ENCODE results near the gene ABCG1.

Gene ABCG1

DNA sequence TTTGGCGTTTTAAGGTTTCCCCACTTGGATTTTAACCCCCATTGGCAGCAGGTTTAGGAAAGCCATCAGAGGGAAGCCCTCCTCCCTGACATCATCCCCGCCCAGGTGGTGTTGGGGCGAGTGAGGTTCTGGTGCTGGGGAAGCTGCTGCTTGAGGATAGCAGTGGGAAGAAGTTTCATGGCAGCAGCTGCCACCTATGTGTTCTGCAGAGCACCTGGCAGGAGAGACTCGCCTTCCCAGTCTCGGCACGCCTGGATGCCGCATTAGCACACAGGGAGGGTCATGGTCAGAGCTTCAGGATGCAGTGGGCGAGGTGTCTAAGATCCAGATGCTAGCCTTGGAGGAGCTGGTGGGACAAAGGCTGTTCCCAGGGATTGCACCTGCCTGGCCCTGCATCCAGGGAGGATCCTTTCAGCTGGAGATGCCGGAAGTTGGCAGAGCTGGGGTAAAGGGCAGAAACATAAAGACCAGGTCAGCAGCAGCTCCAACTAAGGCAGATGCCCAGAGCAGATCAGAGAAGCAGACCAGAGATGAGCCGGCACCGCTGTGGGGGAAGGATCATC lies 33.9 kb downstream of the ABCG1 start:
- no peak for DNase-seq

DNA sequence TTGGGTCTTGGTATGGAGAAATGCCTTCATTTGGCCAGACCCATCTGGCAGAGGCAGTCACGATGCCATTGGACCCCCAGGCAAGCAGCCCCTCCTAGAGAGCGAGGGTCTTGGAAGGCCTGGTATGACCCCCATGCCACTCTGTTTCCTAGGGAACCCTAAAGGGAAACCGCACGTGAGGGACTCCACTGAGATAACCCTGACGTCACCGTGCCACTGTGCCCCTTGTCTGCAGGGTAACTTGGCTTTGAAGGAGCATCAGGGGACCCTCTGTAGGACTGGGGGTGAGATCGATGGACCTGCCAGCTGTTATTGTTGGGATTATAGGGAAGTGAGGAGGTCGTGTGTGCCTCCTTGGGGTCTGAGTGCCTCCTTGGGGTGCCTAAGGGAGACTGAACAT lies 34.5 kb downstream of the ABCG1 start:
- no peak for DNase-seq

DNA sequence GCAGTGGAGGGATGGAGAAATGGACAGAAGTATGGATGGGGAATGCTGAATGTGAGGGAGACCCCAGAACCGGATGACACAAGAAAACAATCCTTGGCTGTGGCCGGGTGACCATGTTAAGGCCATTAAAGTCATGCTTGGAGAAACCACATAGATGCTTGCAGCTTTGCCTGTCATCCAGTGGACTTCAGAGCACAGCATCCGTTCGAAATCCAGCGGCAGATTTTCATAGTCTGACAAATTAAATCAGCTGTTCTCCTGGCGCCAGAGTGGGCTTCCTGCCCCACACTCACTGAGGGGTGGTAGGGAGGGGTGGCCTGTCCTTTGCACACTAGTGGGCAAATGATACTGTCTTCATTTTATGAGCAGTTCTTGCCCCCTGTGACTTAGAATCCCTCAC lies 35.1 kb downstream of the ABCG1 start:
- DNase-seq: no peak

DNA sequence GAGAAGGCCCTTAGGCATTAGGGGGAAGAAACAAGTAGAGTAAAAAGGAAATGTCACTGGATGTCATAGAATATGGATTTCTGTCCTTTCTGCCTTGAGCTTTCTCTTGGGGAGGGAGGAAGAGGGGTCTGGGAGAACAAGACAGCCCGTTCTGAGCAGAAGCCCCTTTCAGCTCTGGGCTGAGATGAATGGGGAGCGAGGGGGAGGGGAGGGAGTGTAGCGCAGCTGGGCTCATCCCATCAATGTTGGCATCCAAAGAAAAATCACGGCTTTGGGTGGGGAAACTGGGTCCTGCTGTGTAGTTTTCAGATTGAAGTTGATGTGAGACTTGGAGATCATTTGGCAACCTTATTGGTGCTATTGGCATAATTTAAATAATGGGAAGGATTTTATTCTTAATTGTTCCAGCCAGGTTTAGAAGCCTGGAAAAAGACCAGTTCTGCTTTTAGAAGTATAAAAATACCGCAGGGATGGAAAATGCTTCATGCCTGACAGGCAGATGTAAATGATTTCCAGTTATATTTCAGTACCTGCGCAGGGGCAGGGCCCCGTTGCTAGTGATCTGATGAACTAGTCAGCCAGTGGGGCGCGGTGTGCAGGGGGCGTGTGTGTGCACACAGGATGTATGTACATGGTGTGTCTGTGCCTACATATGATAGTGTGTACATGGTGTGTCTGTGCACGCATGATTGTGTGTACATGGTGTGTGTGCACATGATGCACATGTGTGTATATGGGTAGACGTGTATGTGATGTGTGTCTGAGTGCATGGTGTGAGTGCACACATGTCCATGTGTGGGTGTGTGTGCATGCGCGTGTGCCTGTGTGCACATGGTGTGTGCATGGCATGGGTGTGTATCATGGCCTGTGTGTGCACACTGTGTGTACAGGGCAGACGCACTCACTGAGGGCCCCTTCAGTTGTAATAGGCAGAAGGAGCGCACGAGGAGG lies 36.0 kb downstream of the ABCG1 start:
- DNase-seq: no peak

DNA sequence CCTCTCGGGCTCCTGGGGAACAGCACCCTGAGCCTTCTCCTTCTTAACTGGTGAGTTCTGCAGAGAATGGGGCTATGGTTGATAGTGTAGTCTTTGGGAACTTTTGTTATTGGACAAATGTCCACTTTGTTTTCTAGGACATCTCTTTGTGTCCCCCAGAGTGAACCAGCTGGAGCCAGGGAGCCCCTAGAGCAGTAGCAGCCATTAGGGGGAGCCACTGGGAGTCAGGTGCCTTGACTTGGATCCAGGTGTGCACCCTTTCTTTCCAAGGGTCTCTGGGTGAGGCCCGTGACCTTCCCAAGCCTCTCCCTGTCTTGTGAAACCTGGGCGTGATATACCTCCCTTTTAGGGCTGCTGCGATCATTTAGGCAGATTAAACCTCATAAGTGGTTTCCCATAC lies 36.9 kb downstream of the ABCG1 start:
- no peak for DNase-seq

DNA sequence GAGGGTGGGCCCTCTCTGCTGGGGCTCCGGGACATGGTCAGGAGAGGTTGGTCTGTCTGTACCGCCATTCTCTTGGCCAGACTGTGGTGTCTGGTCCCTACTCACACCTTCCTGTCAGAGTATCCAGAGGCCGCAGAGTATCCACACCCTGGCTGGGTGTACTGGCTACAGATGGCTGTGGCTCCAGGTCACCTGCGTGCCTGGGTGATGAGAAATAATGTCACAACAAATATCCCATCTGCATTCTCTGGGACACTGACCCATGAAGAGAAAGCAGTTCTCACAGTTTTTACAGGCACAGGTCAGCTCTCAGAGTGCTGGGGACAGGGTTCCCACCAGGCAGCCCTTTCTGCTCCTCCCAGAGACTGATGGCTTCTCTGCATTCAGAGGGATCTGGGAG lies 37.4 kb downstream of the ABCG1 start:
- no peak for DNase-seq

DNA sequence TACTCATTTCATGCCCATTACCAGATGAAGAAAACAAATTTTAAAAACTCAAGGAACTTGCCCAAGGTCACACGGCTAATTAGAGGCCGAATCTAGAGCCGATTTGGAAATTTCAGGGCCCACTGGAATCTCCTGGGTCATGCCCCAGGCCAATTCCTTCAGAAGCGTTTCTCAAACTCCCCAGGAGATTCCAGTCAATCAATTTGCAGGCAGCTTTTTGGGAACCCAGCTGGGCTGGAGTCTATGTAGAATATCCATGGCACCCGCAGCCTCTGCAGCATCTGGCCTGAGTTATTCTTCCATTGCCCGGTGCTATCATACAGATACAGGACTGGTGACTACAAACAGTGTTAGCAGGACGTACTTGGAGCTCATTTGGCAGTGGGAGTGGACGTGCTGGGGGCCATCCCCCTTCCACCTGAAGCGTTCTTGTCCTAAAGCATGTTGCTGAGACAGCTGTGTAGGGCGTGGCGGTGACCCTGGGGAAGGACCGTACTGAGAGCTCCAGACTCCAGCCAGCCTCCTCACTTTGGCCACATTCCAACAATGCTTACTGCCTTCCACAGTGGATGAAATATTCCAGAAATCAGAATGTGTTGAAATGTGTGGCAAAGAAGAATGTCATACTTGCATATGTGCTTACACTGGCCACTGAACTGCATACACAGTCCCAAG lies 38.3 kb downstream of the ABCG1 start:
- DNase-seq: no peak

DNA sequence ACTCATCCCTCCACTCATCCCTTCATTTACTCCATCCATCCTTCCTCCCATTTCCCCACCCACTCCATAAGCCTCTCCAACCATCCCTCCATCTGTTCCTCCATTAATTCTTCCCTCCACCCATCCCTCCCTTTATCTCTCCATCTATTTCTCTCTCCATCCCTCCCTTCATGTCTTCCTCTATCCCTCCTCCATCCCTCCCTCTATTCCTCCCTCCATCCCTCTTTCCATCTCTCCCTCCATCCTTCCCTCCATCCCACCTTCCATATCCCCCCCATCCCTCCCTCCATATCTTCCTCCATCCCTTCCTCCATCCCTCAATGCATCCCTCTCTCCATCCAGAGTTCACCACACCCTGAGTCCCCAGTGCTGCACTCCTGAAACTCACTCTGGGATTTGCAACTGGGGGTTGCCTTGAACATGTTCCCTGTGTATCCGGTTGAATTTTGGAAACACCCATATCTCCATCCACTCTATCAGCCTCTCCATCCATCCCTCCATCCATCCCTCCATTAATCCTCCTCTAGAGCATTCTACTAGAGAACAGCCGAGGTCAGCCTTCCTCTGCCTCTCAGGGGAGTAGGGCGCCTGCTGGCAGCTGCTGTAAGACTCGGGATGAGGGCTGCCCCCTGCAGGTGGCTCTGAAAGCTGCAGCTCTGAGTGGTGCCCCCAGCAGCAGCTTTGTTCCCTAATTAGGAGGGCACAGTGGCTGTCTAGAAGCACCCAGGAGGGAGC lies 39.4 kb downstream of the ABCG1 start:
- peak; percentile 88 for DNase-seq

DNA sequence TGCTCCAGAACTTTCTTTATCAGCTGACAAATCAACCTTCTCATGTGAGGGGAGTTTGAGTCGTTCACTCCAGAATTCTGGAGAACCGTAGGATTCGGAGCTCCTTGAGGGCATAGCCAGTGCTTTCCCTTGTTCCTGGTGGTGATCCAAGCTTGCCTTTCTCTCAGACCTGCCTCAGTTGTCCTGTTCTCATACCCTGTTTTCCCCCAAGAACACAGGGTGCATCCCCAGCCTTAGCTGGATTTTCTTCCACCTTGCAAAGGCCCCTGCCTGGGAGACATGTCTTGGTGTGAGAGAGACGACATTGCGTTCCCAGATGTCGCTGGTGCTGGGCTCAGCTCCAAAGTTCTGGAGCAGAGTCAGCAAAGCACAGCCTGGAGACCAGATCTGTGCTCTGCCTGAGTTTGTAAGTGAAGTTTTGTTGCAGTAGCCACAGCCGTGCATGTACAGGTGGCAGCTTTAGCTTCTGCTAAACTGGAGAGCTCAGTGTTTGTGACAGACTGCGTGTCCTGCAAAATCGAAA lies 40.0 kb downstream of the ABCG1 start:
- no peak for DNase-seq

DNA sequence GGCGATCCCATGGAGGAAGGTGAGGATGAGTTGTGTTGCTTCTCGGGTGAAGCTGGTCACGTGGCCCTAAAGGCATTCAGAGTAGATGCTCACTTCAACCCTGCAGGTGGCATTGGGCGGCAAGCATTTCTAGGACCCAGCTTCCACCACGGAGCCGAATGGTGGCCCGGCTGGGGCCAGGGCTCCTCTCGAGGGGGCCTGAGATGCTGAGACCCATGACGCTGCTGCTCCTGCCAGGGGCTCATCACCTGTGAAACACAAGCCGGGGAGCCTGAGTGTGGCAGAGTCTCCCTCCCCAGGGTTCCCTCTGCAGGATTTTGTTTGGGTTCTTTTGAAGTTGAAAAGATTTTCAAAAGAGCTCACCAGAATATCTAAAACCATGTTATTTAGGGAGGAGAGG lies 41.2 kb downstream of the ABCG1 start:
- no peak for DNase-seq

DNA sequence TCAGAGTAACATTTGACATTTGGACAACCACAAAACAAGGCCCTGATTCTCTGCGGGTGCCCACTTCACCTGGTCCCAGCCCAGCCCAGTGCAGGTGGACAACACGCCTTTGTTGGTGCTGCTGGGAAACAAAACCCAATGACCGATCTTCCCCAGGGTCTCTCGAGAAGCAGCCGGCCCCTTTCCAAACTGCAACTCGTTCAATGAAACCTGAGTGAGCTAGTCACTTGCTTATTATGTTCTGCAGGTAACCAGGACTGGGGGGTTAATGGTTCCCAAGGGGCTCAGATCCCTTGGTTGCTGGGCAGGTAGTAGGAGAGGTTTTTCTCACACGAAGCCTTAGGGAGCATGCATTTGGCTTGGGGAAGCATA lies 42.9 kb downstream of the ABCG1 start:
- no peak for DNase-seq

DNA sequence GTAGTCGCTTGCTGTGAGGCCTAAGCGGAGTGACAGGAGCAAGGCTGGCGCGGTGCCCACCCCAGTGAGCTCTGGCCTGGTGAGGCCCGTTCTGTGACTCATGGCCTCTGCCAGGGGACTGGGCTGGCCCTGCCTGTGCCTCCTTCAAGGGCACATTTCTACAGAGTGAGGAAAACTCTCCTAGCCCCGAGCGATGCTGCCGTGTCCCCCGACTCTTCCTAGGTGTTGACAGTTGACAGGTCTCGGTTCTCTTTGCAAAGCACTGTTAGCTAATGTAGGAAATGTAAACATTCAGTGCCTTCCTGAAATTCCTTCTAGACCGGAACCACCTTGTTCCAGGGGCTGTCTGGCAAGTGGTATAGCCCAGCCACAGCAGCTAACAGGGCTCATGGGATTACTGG lies 43.9 kb downstream of the ABCG1 start:
- no peak for DNase-seq

DNA sequence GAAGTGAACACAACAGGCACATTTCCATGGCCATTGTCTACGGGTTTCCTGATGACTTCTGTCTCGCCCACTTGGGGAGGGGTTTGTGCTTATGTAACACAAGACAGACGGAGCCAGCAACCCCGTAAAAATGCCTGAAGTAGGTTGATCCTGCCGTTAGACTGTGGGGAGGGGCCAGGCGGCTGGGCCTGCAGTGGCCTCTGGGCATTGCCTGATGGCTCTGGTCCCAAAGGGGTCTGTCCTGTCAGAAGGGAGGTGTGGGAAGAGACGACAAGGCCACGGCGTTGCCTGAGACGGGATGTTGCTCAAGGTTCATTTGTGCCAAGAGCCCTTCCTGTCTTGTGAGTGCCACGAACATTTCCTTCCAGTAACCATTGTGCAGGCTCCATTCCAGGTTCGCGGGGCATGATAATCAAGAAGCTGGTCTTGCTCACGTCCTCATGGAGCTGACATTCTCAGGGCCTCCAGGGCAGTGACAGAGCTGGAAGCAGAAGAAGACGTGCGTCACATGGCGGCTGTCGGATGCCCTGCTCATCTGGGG lies 44.7 kb downstream of the ABCG1 start:
- DNase-seq: no peak

DNA sequence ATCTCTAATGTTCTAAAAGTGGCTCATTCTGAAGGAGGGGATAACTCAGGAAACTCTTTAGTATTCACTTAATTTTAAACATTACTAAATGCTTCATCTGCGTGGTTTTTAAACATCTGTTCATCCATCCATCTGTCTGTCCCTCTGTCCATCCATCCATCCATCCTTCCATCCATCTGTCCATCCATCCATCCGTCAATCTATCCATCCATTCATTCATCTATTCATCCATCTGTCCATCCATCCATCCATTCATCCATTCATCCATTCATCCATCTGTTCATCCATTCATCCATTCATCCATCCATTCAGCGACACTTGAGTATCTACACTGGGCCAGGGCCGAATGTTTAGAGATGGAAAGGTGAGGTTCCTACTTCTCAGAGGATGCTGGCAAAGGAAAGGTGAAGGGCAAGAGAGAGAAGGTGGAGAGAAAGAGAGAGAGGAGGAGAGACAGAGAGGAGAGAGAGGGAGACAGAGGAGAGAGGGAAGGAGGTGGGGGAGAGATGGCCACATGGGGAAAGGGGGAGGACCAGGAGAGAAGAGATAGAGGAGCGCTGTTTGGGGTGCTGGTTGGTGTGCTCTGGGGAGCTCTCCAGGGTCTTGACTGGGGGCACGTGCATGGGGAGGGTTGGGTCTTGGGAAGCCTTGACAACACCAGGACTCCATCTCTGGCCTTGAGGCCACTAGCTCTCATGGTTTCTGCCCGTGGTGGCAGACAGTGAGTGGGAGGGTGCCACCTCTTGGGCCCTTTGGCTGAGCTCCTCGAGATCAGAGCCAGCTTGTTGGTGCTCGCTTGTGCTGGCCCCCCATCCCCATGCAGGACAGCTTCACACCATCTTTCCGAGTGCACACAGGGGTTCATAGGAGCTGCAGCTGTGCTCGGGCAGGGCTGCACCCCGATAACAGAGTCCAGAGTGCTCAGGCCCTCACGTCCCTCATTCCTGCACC lies 45.6 kb downstream of the ABCG1 start:
- no peak for DNase-seq

DNA sequence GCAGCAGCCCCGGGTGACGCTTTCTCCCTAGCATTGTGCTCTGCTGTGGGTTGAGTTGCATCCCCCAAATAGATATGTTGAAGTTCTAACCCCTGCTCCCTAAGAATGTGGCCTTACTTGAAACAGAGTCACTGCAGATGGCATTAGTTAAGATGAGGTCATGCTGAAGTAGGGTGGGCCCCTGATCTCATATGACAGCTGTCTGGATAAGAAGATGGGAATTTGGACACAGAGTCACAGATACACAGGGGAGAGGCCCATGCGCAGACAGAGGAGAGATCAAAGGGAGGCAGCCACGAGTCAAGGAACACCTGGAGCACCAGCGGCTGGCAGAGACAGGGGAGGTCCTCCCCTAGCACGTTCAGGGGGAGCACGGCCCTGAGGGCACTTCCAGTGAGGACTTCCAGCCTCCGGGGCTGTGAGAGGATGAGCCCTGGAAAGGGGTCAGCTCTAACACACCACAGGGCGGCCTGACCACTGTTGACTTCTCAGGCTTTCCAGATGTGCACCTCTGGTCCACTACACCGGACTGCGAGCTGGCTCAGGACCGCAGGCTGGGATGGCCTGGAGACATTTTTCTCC lies 46.4 kb downstream of the ABCG1 start:
- DNase-seq: no peak

DNA sequence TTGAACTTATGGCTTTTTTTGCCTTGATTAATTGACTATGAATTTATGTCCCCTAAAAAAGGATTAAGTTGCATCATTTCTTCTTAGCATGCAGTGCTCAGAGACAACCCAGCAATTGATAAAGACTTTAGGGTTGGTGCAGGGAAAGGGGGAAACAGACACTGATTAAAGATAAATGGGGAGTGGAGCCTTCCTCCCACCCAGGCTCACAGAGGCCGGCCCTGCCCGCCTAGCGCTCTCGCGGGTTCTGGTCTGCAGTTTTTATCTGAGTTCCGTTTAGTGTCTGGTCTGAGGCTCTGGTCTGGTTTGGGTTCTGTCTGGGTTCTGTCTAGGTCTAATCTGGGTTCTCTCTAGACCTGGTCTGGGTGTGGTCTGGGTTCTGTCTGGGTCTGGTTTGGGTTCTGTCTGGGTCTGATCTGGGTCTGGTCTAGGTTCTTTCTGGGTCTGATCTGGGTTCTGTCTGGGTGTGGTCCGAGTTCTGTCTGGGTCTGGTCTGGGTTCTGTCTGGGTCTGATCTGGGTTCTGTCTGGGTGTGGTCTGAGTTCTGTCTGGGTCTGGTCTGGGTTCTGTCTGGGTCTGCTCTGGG lies 48.1 kb downstream of the ABCG1 start:
- no peak for DNase-seq

DNA sequence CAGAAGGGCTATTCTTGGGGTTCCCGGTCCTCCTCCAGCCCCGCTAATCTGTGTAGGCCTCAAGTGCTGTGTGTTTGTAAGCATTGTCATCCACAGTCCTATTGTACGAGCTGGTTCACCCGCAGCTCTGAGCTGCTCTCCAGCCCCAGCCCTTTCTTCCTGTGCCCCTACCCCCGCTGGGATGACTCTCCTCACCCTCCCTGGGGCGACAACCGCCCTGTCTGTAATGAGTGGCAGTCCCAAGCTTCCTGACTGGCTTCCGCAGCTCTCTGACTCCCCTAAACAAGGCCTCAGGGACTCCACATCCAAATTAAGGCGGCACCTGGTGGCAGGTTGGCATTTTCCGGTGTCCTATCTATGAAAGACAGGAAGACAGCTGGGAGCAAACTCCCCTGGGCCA lies 50.4 kb downstream of the ABCG1 start:
- no peak for DNase-seq

DNA sequence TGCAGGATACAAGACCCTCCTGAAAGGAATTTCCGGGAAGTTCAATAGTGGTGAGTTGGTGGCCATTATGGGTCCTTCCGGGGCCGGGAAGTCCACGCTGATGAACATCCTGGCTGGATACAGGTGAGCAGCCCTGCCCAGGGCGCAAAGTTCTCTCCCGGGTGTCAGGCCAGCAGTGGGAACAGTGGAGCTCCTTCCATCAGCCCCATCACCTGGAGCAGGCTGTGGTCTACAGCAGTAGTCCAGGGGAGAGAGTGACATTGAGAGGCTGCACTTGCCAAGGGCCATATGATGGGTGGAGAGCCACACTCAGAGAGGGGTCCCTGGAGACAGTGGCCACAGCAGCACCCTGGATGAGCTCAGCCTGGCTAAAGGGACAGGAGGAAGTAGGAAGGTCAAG lies 52.1 kb downstream of the ABCG1 start:
- no peak for DNase-seq

DNA sequence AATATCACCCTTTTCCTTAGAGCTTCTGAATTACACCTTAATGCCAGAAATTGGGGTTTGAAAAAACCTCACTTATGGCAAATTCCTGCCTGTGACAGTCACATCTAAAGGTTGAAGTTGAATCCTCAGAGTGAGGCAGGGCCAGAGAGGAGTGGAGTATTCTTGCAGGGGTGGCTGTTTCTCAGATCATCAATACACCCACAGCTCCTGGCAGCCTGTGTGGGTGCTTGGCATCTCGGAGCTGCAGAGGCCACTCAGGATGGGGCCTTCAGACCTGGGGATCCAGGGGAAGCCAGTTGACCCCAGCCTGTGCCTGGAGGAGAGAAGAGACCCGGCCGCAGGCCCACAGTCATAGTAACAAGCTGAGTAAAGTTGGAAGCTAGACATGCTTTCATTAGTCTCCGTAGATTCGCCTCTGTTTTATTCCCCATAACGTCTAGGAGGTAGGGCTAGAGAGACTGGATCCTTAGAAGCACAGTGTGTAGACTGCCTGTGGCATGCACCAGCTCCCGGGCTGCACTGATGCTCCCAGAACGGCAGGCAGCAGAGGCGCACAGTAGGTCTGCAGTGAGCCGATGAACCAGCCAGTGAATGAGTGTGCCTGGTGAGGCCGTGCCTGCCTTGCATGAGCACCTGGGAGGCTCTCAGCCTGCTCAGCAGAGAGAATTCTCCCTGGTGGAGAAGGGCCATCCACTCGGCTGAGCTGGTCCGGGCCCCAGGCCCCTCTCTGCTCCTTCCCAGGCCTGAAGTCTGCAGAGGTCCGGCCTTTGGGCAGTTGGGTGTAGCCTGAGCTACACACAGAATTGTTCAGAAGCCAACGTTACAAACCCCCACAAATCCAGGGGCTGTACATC lies 53.4 kb downstream of the ABCG1 start:
- no peak for DNase-seq
